HG03135 (cell line): ENCODE data around the gene ZNF333.
"Not testable (repeated sequence)": the region's sequence is repeated elsewhere in the genome, so short reads cannot be mapped to it uniquely, and the experiment has no call there.

ENCODE experiments used
- ATAC-seq: cut with Tn5 transposase; IDR thresholded peaks from one replicate; pipeline ENCODE4 v1.9.1; 2021; ENCODE audit warnings: mild to moderate bottlenecking, moderate library complexity; ENCODE audit not compliant: unreplicated experiment

Gene ZNF333

DNA sequence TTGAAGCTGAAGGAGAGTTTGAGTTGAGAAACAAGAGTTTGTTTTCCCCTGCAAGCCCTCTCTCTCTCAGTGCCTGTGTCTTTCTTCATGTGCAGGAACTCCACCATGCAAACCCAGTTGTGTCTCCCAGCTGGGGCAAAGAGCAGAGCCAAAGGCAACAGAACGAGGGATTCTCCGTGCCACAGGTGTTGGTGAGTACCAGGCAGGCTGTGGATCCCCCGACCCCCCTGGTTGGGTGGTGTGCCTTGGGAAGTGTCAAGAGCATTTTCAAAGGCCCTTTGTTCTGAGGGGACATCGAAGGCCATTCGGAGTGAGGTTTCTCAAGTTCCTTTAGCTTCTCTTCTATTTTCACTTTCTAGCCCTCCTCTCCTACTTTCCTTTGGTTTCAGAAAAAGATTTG lies 5.6 kb downstream of the ZNF333 start:
- ATAC-seq = no peak

DNA sequence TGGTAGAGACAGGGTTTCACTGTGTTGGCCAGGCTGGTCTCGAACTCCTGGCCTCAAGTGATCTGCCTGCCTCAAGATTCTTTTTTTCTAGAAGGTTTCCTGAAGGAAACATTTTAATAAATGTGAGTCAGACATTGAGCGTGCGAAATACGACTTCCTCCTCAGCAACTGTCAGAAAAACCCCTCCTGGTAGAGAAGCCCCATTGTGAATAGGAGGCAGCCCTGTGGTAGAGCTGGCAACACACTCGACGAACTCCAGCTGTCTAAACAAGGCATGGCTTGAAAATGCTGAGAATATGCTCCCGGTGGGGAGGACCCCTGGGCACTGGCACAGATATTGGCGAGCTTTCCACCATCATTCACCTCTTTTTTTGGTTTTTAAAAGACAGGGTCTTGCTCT lies 9.8 kb downstream of the ZNF333 start:
- ATAC-seq = no peak

DNA sequence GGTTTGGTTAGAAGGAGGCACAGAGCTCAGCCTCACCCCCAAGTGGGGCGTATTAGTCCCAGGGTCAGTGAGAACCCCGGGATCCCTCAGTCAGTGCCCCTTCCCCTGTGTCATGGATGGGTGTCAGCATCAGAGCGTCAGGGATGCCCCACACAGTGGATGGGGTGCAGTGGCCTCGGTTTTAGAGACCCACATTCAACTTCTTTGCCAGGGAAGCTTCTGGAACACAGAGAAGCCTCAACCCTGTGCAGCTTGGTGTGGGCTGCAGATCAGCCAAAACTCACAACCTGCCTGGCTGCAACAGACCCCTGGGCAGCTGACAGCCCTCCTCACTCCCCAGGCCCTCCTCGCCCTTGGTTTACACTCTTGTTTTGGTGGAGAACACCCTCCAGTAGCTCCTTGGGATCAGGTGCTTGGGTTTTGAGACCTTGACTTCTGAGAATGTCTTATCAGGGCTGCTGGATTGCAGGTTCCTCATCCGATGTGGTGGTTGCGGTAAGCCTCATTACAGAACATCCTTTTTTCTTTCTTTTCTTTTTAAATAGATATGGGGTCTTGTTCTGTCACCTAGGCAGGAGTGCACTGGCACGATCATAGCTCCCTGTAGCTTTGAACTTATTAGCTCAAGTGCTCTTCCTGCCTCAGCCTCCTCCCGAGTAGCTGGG lies 11.0 kb downstream of the ZNF333 start:
- ATAC-seq = no peak

DNA sequence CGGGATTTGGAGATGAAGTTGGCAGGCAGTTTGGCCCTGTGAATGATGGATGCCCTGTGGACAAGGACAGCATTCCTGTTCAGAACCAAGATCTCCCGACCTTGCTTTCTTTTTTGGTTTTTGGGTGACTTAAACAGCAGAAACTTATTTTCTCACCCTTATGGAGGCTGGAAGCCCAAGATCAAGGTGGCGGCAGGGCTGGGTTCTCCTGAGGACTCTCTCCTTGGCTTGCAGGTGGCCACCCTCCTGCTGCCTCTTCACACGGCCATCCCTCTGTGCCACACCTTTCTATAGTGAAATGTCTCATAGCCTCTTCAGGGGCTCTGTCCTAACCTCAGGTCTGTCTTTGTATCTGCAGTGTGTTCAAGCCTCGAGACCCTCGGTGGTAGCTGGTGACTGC lies 14.0 kb downstream of the ZNF333 start:
- ATAC-seq = no peak

DNA sequence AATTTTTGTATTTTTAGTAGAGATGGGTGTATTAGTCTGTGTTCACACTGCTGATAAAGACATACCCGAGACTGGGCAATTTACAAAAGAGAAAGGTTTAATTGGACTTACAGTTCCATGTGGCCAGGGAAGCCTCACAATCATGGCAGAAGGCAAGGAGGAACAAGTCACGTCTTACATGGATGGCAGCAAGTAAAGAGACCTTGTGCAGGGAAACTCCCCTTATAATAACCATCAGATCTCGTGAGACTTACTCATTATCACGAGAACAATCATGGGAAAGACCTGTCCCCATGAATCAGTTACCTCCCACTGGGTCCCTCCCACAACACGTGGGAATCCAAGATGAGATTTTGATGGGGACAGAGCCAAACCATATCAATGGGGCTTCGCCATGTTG lies 14.6 kb downstream of the ZNF333 start:
- no peak for ATAC-seq

DNA sequence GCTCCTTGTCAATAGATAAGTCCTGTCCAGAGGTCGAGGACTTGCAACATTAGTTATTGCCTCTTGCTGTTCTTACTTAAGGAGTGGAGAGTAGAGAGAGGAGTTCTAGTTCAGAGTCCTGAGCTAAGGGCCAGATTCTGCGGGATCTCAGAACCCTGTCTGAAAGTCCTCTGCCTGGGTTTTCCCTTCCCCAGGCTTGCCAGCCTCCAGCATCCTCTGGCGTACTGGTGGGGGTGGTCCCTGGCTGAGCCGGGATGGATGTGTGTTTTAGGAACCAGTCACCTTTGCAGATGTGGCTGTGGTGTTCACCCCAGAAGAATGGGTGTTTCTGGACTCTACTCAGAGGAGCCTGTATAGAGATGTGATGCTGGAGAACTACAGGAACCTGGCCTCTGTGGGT lies 26.0 kb downstream of the ZNF333 start:
- ATAC-seq = no peak

DNA sequence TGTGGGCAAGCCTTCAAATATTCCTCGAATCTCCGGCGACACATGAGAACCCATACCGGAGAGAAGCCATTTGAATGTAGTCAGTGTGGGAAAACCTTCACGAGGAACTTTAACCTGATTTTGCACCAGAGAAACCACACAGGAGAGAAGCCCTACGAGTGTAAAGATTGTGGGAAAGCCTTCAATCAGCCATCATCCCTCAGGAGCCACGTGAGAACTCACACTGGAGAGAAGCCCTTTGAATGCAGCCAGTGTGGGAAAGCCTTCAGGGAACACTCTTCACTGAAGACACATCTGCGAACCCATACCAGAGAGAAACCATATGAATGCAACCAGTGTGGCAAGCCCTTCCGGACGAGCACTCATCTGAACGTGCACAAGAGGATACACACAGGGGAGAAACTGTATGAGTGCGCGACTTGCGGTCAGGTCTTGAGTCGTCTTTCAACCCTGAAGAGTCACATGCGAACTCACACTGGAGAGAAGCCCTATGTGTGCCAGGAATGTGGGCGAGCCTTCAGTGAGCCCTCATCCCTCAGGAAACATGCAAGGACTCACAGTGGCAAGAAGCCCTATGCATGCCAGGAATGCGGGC lies 28.8 kb downstream of the ZNF333 start:
- ATAC-seq = no peak

DNA sequence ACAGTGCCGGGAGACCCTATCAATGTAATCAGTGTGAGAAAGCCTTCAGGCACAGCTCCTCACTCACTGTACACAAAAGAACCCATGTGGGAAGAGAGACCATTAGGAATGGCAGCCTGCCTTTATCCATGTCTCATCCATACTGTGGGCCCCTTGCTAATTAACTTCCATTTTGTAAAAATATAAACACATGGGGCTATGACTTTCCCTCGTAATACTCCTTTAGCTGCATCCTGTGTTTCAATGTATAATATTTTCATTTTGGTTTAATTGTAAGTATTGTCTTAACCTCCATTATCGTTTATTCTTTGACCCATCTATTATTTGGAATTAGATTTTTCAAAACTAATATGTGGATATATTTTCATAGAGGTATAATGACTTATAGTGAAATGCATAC lies 29.3 kb downstream of the ZNF333 start:
- ATAC-seq = no peak

DNA sequence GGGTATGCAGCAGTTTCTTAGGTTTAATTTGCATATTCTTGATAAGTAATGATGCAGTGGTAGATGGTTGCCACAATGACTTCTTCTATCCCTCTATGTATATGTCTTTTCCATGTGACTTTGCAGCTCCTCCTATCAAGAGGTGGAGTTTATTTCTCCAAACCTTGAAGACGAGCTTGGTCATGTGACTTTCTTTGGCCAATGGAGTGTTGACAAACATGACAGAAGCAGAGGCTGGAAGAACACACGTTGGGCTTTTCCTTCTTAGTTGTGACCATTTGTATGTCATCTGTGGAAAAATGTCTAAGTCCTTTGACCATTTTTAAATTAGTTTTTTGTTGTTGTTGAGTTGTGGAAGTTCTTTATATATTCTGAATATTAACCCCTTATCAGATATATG lies 32.3 kb downstream of the ZNF333 start:
- no peak for ATAC-seq

DNA sequence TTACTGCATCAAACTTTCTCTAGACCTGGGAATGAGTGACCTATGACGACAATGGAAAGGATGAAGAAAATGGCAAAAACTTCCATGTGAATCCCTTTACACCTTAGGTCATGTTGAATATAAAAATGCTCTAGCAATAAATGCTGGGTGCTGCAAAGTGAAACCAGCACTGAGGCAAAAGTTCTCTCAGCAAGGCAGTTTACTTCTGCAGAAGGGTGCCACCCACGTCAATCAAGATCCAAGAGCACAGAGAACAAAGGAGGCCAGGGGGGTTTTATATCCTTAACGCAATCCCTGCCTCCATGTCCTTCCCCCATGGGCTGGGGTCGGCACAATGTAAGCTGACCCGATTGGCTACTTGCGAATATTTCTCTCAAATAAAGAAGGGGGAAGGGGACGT lies 38.7 kb downstream of the ZNF333 start:
- no peak for ATAC-seq

DNA sequence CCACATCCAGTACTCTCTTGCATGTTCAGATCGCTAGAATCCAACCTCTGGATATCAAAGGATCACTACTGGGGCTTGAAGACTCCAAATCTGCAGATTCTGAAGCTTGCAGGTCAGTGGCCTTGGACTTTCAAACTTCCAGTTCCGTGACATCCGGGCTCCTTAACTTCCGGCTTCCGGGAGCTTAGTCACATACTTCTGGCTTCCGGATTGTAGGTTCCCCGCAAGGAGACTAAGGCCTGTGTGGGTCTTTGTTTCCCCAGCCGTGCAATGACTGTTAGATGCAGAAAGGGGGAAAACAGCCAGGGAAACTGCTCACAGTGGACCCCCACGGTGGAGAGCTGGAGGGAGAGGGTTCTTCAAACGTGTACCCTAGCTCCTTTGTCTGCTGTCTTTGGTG lies 41.4 kb downstream of the ZNF333 start:
- no peak for ATAC-seq

DNA sequence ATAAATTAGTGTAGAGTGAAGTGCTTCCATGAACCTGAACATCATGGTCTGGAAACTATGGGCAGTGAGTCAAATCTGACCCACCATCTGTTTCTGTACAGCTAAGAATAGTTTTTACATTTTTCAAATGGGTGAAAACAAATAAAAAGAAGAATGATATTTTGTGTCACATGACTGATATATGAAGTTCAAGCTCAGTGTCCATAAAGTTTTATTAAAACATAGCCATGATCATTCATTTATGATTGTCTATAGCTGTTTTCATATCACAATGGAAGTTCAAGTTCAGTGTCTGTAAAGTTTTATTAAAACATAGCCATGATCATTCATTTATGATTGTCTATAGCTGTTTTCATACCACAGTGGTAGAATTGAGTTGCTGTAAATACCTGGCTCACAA lies 42.7 kb downstream of the ZNF333 start:
- ATAC-seq = no peak

DNA sequence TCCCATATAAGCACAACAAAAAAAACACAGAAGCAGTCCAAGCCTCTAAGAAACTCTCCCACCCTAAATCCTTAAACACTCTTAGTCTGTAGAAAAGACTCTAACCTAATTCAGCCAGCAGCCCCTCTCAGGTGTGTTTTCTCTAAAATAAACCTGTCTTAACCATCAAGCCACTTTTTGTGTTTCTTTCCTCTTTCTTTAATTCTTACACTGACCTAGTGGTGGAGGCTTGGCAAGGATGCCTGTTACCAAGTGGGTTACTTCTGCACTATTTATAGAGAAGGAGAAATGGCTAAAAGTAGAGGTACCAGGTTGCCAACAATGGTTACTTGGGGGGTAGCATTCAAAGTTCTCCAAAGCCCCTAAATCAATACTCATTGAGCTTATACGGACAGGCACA lies 43.7 kb downstream of the ZNF333 start:
- ATAC-seq = no peak

DNA sequence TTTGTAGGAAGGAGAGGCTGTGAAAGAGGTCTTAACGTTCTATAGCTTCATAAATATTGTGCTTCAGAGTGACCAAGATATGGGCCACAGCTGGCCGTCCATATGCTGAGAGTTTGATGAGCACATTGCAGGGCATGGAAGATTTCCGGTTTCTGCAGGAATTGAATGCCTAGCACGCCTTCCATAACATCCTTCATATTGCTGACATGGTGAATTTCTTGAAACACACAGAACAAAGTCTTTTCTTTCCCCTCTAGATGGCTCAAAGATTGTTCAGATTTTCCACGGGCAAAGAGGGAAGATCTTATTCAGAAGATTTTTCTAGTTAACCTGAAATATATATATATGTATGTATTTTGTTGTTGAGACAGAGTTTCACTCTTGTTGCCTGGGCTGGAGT lies 46.1 kb downstream of the ZNF333 start:
- ATAC-seq = no peak

DNA sequence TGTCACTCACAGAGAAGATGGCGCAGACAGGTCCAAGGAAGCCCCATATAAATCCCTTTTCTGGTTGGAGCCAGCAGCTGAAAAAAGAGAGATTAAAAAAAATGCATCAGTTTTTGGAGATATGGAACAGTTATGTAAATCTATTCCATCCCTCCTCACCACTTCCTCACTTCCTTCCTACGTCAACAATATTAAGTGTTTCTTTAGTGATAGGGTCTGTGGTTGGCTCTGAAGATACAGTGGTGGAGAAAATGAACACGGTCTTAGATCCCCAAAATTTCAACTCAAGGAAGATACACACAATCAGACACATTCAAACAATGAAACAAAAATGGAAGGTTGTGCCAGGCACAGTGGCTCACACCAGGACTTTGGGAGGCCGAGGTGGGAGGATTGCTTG lies 57.0 kb downstream of the ZNF333 start:
- ATAC-seq = no peak

DNA sequence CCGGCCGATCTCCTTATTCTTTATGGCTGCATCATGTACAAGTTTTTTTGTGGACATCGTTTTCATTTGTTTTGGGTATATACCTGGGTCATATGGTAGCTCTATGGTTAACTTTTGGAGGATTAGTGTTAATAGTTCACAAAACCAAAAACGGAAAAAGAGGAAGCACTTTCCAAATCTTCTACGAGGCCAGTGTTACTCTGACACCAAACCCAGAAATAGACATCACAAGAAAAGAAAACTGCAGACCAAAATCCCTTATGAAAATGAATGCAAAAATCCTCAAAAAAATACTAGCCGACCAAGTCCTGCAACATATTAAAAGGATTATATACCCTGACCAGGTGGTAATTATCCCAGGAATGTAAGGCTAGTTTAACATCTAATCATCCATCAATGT lies 58.8 kb downstream of the ZNF333 start:
- no peak for ATAC-seq

DNA sequence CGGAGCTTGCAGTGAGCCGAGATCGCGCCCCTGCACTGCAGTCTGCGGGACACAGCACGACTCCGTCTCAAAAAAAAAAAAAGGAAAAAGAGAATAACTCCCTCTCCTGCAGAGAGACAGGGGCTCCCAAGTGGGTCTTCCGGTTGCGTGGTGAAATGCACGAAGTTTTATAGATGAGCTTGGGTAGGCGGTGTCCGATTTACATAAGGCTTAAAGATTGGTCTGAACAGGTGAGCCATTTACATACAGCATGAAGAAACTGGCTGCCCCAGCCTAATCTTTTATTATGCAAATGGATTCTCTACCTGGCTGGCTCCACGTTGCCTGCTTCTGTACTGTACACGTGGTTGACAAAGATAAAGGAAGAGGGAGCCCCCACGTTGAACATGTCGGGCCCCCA lies 69.0 kb downstream of the ZNF333 start:
- no peak for ATAC-seq

DNA sequence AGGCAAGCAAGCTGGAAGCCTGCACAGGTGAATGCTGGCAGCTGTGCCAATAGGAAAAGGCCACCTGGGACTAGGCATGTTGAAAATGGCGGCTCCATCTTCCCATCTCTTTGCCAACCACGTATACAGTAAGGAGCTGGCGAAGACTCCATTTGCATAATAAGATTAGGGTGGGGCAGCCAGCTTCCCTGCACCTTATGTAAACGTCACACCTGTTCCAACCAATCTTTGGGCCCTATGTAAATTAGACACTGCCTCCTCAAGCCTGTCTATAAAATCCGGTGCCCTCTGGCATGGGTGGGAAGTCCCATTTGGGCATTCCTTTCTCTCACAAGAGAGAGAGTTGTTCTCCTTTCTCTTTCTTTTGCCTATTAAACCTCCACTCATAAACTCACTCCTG lies 71.8 kb downstream of the ZNF333 start:
- ATAC-seq = no peak

DNA sequence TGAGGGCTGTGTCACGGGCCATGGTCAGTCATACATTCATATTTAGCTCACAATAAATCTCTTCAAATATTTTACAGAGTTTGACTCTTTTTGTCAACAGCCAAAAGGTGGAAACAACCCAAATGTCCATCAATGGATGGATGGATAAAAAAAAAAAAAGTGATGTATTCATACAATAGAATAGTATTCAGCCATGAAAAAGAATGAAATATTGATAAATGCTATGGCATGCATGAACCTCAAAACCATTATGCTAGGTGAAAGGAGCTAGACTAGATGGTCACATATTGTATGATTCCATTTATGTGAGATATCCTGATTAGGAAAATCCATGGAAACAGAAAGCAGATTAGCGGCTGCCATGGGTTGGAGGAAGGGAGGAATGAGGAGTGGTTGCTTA lies 72.3 kb downstream of the ZNF333 start:
- no peak for ATAC-seq

DNA sequence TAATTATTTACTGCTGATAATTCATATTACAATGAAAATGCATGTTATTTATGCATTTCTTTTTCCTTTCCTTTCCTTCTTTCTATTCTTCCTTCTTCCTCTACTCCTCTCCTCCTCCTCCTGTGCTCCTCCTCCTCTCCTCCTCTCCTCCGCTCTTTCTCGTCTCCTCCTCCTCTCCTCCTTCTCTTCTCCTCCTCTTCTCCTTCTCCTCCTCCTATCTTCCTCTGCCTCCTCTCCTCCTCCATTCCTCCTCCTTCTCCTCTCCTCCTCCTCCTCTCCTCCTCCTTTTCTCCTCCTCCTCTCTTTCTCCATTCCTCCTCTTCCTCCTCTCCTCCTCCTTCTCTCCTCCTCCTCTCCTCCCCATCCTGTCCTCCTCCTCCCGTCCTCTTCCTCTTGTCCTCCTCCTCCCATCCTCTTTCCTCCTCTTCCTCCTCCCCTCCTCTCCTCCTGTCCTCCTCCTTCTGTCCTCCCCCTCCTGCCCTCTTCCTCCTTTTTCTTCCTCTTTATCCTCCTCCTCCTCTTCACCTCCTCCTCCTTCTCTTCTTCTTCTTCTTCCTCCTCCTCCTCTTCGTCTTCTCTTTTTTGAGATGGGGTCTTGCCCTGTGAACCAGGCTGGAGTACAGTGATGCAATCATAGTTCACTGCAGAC lies 73.8 kb downstream of the ZNF333 start:
- no peak for ATAC-seq

DNA sequence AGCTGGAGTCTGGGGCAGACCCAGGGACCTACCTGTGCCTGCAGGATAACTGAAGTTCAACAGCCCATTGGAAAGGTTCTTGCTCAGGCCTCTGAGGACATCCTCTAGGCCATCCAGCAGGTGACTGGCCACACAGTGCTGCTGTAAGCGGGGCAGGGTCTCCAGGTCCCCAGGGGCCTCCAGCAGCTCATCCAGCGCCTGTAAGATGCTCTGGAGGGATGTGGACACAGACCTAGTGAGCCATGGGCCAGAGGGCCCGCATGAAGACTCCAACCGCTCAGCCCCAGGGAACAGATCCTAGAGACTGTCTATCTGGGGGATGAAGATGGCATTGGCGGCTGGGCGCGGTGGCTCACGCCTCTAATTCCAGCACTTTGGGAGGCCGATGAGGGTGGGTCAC lies 74.6 kb downstream of the ZNF333 start:
- no peak for ATAC-seq

DNA sequence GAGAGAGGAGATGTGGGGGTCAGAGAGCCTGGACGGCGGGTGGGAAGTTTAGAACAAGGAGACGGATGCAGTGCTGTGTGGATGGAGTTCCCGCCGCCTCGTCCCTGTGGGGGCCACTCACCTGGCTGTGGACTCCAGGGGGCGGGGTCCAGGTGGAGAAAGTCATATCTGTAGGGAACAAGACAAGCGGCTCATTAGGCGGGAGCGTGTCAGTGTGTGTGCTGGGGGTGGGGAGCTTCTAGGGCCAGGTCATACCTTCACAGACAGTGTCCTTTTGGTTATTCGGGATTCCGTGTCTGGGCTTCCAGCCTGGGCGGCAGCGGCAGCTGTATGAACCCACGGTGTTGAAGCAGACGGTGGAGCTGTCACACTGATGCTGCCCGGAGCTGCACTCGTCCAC lies 75.6 kb downstream of the ZNF333 start:
- not testable (repeated sequence) for ATAC-seq

DNA sequence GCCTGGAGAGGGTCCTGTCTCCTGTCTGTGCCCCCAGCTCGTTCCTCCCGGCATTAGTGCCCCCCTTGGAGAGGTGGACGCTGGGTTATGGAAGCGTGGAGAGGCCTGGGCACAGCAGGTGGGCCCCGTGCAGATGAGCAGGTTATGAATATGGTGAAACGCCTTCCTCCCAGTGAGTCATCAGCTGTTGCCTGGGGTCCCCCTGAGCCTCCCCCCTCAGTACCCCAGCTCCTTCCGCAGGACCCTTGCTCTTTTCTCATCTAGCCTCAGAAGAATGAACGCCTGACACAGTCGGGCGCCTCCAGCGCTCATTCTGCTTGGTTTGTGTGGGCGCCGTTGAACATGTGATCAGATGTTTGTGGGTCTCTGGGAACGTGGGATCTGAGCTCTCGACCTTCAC lies 76.0 kb downstream of the ZNF333 start:
- ATAC-seq = not testable (repeated sequence)
